Mesodermal cell (in vitro differentiated cells): Measurements from ENCODE around the gene BMP6.

ENCODE experiments used
- H3K27ac ChIP-seq: 2 replicates; pipeline ENCODE4 v1.7.0; 2013; ENCODE audit warnings: mild to moderate bottlenecking, low read depth, low read length, moderate library complexity; ENCODE audit not compliant: severe bottlenecking
- H3K36me3 ChIP-seq: 2 replicates; pipeline ENCODE4 v1.7.1; 2013; ENCODE audit warnings: mild to moderate bottlenecking, low read length, moderate library complexity; ENCODE audit not compliant: control insufficient read depth, insufficient read depth
- H3K4me1 ChIP-seq: one replicate; pipeline ENCODE4 v1.7.1; 2013; ENCODE audit warnings: mild to moderate bottlenecking, low read length; ENCODE audit not compliant: insufficient read depth, control insufficient read depth, poor library complexity, severe bottlenecking
- H3K4me3 ChIP-seq: 2 replicates; pipeline ENCODE4 v1.7.0; 2013; ENCODE audit warnings: low read length, control low read depth, mild to moderate bottlenecking; ENCODE audit not compliant: insufficient read depth, poor library complexity, severe bottlenecking; ENCODE audit errors: extremely low read depth
- H3K9me3 ChIP-seq: 2 replicates; pipeline ENCODE4 v1.7.1; 2013; ENCODE audit warnings: mild to moderate bottlenecking, low read length, moderate library complexity; ENCODE audit not compliant: control insufficient read depth
- WGBS, 2 experiments: methylation state at CpG; one replicate each; pipeline ENCODE4 v1.1.5; 2013; ENCODE audit warnings: missing lambda C conversion rate in 2 of 2; ENCODE audit not compliant: insufficient coverage in 2 of 2; 5-methylcytosine and 5-hydroxymethylcytosine counted together

BMP6 gene

GRCh38 chr6:7787731-7788130, 61.8 kb downstream of the BMP6 start:
- no peaks in the 10 kb centered on the region for H3K4me1 ChIP-seq
- no peak overlapping the region for H3K4me3 ChIP-seq
- no CpG with 5 or more reads among the region's 2 CpGs for WGBS, 2 experiments
- H3K27ac ChIP-seq: no peak overlapping the region
- no peaks in the 10 kb centered on the region for H3K9me3 ChIP-seq
- no peaks in the 10 kb centered on the region for H3K36me3 ChIP-seq

- H3K36me3 ChIP-seq: no peaks in the 10 kb centered on the region
- no peak overlapping the region for H3K27ac ChIP-seq
- no peaks in the 10 kb centered on the region for H3K4me1 ChIP-seq
- 71 to 100% methylated on average over 1 of the region's 2 CpGs for WGBS, 2 experiments
- no peak overlapping the region for H3K4me3 ChIP-seq
- no peaks in the 10 kb centered on the region for H3K9me3 ChIP-seq
These were observed 68.6 kb downstream of the BMP6 start for GRCh38 chr6:7794509-7794908.

- no peaks in the 10 kb centered on the region for H3K4me1 ChIP-seq
- no peaks in the 10 kb centered on the region for H3K9me3 ChIP-seq
- H3K27ac ChIP-seq: no peak overlapping the region
- H3K36me3 ChIP-seq: no peaks in the 10 kb centered on the region
- WGBS, 2 experiments: no CpG with 5 or more reads among the region's 2 CpGs
- H3K4me3 ChIP-seq: no peak overlapping the region
These were observed 71.5 kb downstream of the BMP6 start for GRCh38 chr6:7797386-7797785.

- Histone ChIP-seq H3K36me3 (no peaks in the 10 kb centered on the region), H3K27ac (no peak overlapping the region), H3K4me3 (no peak overlapping the region), H3K9me3 (no peaks in the 10 kb centered on the region), H3K4me1 (no peaks in the 10 kb centered on the region)
- WGBS, 2 experiments: 84 to 97% methylated on average over 4 to 6 of the region's 6 CpGs
These were observed 72.9 kb downstream of the BMP6 start for GRCh38 chr6:7798751-7799150.

GRCh38 chr6:7802662-7803061, 76.8 kb downstream of the BMP6 start:
- WGBS, 2 experiments: 92% methylated on average over 3 of the region's 3 CpGs
- Histone ChIP-seq H3K4me1 (peaks cover 4% of the 10 kb centered on the region), H3K27ac (no peak overlapping the region), H3K36me3 (no peaks in the 10 kb centered on the region), H3K9me3 (no peaks in the 10 kb centered on the region), H3K4me3 (no peak overlapping the region)

- no peaks in the 10 kb centered on the region for H3K9me3 ChIP-seq
These were observed 77.3 kb downstream of the BMP6 start for GRCh38 chr6:7803214-7803613.

GRCh38 chr6:7805078-7805849, 79.4 kb downstream of the BMP6 start:
- Histone ChIP-seq H3K4me1 (peaks cover 4% of the 10 kb centered on the region), H3K36me3 (no peaks in the 10 kb centered on the region), H3K9me3 (no peaks in the 10 kb centered on the region), H3K27ac (no peak overlapping the region), H3K4me3 (no peak overlapping the region)
- 88 to 89% methylated on average over 7 to 9 of the region's 11 CpGs for WGBS, 2 experiments

More at GRCh38 chr6:7803214-7803613, 77.3 kb downstream of the BMP6 start:
- H3K4me1 ChIP-seq: peaks cover 4% of the 10 kb centered on the region
- 82 to 94% methylated on average over 3 of the region's 3 CpGs for WGBS, 2 experiments
- no peak overlapping the region for H3K27ac ChIP-seq
- no peak overlapping the region for H3K4me3 ChIP-seq
- no peaks in the 10 kb centered on the region for H3K36me3 ChIP-seq

GRCh38 chr6:7805850-7806214, 79.9 kb downstream of the BMP6 start:
- Histone ChIP-seq H3K9me3 (no peaks in the 10 kb centered on the region), H3K27ac (no peak overlapping the region)
- 51 to 72% methylated on average over 3 to 5 of the region's 6 CpGs for WGBS, 2 experiments

GRCh38 chr6:7806711-7807110, 80.8 kb downstream of the BMP6 start:
- H3K36me3 ChIP-seq: no peaks in the 10 kb centered on the region
- no peak overlapping the region for H3K27ac ChIP-seq
- peaks cover 4% of the 10 kb centered on the region for H3K4me1 ChIP-seq
- H3K4me3 ChIP-seq: no peak overlapping the region
- no peaks in the 10 kb centered on the region for H3K9me3 ChIP-seq
- WGBS, 2 experiments: 100% methylated on average over 1 of the region's 1 CpG; no CpG with 5 or more reads in 1 of the 2 experiments

More at GRCh38 chr6:7805850-7806214, 79.9 kb downstream of the BMP6 start:
- no peak overlapping the region for H3K4me3 ChIP-seq
- no peaks in the 10 kb centered on the region for H3K36me3 ChIP-seq
- peaks cover 4% of the 10 kb centered on the region for H3K4me1 ChIP-seq

- H3K36me3 ChIP-seq: no peaks in the 10 kb centered on the region
- H3K9me3 ChIP-seq: no peaks in the 10 kb centered on the region
- WGBS, 2 experiments: 88 to 98% methylated on average over 3 to 5 of the region's 7 CpGs
- H3K27ac ChIP-seq: no peak overlapping the region
- H3K4me3 ChIP-seq: no peak overlapping the region
- peaks cover 4% of the 10 kb centered on the region for H3K4me1 ChIP-seq
These were observed 83.4 kb downstream of the BMP6 start for GRCh38 chr6:7809346-7809745.

- Histone ChIP-seq H3K4me3 (no peak overlapping the region), H3K9me3 (no peaks in the 10 kb centered on the region), H3K36me3 (no peaks in the 10 kb centered on the region), H3K4me1 (no peaks in the 10 kb centered on the region), H3K27ac (no peak overlapping the region)
- 82 to 89% methylated on average over 5 to 7 of the region's 9 CpGs for WGBS, 2 experiments
These were observed 85.5 kb downstream of the BMP6 start for GRCh38 chr6:7811441-7811840.
